ENCODE results near the gene E4F1.
"Not testable (repeated sequence)": the region's sequence is repeated elsewhere in the genome, so short reads cannot be mapped to it uniquely, and the experiment has no call there.

Gene E4F1

GRCh38 chr16:2244926-2245795 lies 21.8 kb downstream of the E4F1 start:
- DNase-seq, result no peak

GRCh38 chr16:2246301-2246885 lies 23.0 kb downstream of the E4F1 start:
- DNase-seq, result no peak

GRCh38 chr16:2250652-2251295 lies 27.4 kb downstream of the E4F1 start:
- DNase-seq, result peak; percentile 56

DNA sequence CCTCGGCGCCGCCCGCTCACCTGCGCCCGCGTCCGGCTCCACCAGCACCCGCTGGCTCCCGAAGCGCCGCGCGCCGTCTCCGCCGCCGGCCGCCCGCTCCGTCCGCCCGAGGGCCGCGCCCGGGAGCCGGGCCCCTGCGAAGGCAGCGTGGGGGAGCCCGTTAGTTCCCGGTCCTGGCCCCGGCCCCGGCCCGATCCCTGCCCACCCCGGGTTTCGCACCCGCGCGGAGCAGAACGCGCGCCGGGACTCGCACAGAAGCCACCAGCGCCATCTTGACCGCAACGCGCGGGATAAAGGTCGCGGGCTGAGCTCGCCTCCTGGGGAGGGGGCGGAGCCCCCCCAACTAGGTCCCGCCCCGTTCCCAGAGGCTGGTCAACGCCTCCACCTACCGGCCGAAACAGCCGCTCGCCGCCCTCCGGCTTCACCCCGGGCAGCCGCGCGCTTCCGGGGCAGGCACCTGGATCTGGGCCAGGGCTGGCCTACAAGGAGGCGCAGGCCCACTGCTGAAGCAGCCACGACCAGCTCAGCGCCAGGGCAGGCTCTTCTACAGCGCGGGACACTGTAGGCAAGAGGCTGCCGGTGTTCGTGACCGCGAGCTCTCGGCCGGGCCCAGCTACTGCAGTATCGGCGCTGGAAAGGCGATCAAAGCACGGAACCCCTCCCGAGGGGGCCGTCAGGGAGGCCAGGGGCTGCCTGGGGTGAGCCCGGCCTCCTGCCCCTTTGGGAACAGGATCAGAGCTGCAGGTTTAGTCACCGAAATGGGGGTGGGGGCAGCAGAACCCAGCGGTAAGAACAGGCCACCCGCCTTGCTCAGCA lies 28.1 kb downstream of the E4F1 start, which contains the start of gene ECI1:
TSS of gene ECI1 (minus strand) at position 292 of the 816 bp plus-strand sequence. CDS start at position 271, 21 bp downstream.
- peak; percentile 90 for DNase-seq

DNA sequence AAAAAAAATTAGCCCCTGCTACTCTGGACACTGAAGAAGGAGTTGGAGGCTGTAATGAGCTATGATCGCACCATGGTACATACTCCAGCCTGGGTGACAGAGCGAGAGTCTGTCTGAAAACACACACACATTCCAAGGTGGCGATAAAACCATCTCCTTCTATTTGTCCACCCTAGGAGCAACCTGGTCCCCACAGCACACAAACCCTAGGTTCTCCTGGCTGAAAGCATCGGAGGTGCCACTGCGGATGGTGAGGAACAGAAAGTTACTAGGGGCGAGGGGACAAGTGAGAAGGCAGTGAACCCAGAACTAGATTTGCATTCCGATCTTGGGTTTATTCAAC lies 29.4 kb downstream of the E4F1 start:
- no peak for DNase-seq

DNA sequence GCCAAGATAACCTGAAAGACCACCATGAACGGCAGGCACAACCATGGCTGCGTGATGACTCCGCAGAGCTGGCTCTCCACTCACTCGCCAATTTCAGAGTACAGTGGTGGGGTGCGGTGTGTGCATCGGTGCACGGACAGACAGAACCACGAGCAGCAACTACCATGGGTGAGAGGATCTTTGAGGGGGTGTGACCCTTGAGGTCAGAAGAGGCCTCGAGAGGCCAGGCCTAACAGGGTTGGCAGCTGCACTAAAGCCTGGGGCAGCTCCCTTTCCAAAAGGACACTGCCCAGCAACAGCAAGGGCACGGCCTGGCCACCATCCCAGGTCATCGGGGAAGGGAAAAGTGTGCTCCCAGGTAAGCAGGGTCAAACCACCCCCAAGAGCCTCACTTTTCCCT lies 29.9 kb downstream of the E4F1 start:
- DNase-seq, result no peak

DNA sequence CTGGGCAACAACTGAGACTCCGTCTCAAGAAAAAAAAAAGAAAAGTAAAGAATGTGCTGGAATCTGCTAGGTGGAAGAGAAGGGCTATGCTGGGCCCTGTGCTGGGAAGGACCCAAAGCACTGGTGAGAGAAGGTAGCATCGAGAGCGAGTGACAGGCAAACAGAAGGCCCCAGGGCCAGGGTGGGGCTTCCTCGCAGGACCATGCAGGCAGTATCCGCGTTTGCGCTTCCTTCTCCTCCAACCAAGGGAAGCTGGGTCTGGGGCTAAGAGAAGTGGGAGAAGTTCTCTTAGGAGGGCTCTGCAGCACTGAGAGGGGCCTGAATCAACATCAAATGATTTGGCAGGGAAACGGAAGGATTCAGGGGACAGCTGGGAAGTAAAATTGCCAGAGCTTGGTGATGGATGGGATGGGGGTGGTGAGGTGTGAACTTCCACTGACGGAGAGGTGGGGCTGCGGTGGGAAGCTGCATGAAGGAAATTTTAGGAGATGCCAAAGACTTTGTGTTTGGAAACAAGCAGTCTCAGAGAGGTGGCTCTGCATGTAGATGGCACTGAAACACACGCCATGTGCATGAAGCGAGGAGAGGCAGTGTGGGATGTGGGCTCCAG lies 33.2 kb downstream of the E4F1 start:
- DNase-seq, result no peak

GRCh38 chr16:2257726-2258125 lies 34.3 kb downstream of the E4F1 start:
- no peak for DNase-seq

- not testable (repeated sequence) for DNase-seq
Measured at GRCh38 chr16:2258530-2258929, 35.1 kb downstream of the E4F1 start.

GRCh38 chr16:2260250-2260649 lies 36.9 kb downstream of the E4F1 start:
- no peak for DNase-seq

DNA sequence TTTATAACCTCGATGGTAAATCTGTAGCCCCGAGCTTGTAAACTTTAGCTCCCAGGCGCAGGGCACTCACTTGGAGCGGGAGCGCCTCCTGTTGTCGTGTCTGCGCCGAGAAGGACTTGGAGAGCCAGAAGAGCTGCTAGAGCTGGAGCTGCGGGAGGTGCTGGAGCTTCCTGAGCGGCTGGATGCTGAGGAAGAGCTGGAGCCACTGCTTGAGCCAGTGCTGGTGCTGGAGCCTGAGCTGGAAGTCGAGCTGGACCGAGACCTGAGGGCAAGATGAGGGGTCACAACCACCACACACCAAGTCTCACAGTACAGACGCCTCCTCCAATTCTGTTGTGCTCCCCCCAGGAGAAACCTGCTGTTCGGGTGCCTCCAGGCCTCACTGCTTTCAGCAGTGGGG lies 39.6 kb downstream of the E4F1 start:
- DNase-seq, result not testable (repeated sequence)

DNA sequence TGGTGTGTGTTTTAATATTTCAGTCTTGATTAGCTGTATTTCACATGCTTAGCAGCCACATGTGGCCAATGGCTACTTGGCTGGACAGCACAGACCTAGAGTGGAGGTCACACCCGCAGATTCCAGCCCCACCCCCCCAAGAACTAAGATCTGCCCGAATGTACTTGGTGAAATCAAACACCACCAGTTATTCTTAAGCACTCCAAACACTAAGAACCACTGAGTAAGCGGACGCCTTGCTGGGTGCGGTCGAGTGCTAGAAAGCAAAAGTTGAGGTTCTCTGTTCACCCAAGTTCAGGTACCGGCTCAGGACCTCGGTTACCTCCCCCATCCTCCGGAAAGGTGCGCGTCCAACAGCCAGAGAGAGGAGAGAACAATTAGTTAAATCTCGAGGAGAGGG lies 43.5 kb downstream of the E4F1 start:
- DNase-seq, result peak; percentile 24

DNA sequence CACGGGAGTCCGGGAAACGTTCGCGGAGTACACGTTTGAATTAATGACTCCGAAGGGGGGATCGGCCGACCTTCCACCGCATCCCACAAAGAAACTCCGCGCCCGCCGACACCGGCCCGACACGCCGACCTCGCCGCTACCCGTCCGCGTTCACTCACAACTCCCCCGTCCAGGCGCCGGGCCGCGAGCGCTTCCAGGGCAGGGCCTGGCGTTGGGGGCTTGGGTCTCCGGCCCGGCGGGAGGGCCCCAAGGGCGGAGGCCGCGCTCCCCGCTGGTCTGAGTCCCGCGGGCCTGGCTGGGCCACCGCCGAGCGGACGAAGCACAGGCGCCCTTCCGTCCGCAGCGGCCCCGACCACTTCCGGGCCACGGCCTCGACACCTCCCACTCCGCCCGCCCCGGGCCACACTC lies 44.1 kb downstream of the E4F1 start:
- DNase-seq, result not testable (repeated sequence)

GRCh38 chr16:2267913-2268666 lies 44.7 kb downstream of the E4F1 start, which contains the start of gene RNPS1:
Gene RNPS1 (minus strand): TSS chr16:2268126. CDS start chr16:2264643, 3,483 bp downstream.
- DNase-seq, result peak; percentile 95

DNA sequence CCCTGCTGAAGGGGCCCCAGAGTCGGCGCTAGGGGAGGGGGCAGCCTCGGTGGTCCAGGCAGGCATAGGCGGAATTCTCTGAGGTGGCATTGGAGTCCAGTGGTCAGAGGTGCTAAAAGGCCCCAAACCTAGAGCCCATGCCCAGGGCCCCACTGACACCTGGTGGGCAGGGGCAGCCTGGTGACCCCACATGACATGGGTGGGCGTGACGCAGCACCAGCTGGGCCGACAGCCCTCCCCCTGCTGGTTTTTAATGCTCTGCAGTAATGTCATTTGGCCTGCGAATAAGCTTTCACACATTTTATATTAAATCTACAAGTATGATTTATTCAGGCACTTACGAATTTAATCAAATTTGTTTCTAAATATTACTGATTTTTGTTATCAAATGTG lies 46.7 kb downstream of the E4F1 start:
- DNase-seq, result no peak

GRCh38 chr16:2270588-2271470 lies 47.4 kb downstream of the E4F1 start:
- DNase-seq, result no peak

GRCh38 chr16:2271848-2272461 lies 48.6 kb downstream of the E4F1 start:
- no peak for DNase-seq

DNA sequence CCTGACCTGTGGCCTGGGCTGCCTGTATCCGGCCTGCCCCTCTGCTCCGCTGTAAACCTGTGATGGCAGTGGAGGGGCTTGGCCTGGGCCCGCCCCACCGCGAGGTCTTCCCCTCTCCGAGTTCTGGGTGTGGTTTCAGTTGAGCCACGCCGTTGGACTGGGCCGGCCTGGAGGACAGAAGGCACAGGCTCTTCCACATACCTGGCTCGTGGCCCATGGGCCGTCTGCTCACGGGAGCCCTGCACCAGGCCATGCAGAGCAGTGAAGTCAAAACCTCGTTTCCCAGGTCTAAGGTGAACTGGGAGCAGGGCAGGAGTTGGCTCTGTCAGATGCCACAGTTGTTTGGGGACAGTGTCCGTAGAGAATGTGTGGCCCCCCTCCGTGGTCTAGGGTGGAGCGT lies 50.1 kb downstream of the E4F1 start:
- no peak for DNase-seq

DNA sequence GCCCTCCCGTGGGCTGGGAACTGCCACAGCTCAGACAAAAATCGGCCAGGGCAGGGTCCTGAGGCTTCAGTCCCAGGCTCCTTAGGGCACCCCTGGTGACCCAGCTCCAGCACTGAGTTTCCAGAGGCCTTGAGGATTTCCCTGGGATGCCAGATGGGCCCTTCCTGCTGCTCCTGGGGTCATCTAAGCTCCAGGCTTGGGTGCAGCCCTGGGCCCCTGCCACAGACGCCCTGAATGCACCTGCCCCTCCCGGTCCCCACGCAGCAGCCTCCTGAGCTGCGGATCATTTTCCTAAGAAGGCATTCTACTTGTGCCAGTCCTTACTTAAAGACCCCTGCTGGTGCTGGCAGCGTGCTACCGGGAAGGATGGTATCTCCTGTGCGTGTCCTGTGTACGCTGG lies 50.5 kb downstream of the E4F1 start:
- DNase-seq, result no peak
